Activated CD8-positive, alpha-beta T cell treated with anti-CD3 and anti-CD28 coated beads, Interleukin-2, amount 10 ng/mL, durations not matched to agents 7 days and 5 days (primary cell): ENCODE data around the gene SLC35E1. TPM values are rescaled to one million over a fixed set of nuclear protein-coding genes. Genes with fewer than 3 reads are reported as not detected.
"Not testable (repeated sequence)": the region's sequence is repeated elsewhere in the genome, so short reads cannot be mapped to it uniquely, and the experiment has no call there.

Source experiments
- ATAC-seq: fragments of 150-1000 bp; cut with Tn5 transposase; one replicate; pipeline ENCODE4 v1.10.0; 2021; ENCODE audit warnings: moderate library complexity
- CTCF ChIA-PET: fragments of 350-600 bp; sonication (Branson Sonifier 250); formaldehyde crosslinking; loops from one replicate; lab custom pipeline; 2021; ENCODE audit warnings: antibody characterized with exemption; lab: Charles Lee
- POLR2A ChIA-PET: fragments of 350-600 bp; sonication (Branson Sonifier 250); formaldehyde crosslinking; loops from one replicate; lab custom pipeline; 2021; ENCODE audit warnings: antibody characterized with exemption; lab: Charles Lee
- DNase-seq: peaks from one replicate; pipeline ENCODE4 v3.0.0-alpha.2; 2020
- H3K27ac Mint-ChIP-seq: one replicate; pipeline ENCODE4 v1.8.0; 2021; ENCODE audit warnings: mild to moderate bottlenecking, mixed read lengths
- H3K27me3 Mint-ChIP-seq: one replicate; pipeline ENCODE4 v1.8.0; 2021; ENCODE audit warnings: low read depth, mixed read lengths
- H3K36me3 Mint-ChIP-seq: one replicate; pipeline ENCODE4 v1.8.0; 2021; ENCODE audit warnings: low read depth, mixed read lengths
- H3K4me1 Mint-ChIP-seq: one replicate; pipeline ENCODE4 v1.8.0; 2021; ENCODE audit warnings: low read depth, mixed read lengths
- H3K4me3 Mint-ChIP-seq: one replicate; pipeline ENCODE4 v1.8.0; 2021; ENCODE audit warnings: mild to moderate bottlenecking, mixed read lengths
- H3K9me3 Mint-ChIP-seq: one replicate; pipeline ENCODE4 v1.8.0; 2022; ENCODE audit warnings: mixed read lengths; ENCODE audit not compliant: insufficient read depth
- total RNA-seq, 2 experiments: library from RNA; stranded (reverse); gene quantifications; one replicate each; pipeline ENCODE4 v1.2.3, GENCODE V29; 2021

SLC35E1 gene
- total RNA-seq, 2 experiments from 2014 or later: 55.6 to 61.9 TPM

DNA sequence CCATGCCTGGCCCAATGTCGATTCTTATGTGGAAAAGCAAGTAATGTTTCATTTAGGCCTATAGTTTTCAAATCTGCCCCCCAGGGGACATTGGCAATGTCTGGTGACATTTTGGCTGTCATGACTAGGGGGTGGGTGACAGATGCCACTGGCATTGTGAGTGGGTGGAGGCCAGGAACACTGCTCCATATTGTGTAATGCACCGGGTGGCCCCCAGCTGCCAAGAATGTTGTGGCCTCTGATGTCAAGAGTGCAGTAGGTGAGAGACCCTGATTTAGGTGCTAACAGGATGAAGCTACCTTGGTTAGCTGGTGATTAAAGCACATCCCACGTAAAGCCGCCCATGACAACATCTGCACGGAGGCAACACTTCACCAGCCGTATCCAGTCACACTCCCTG lies 65.3 kb downstream of the SLC35E1 start:
- H3K4me3 Mint-ChIP-seq: no peak overlapping the region
- H3K4me1 Mint-ChIP-seq: no peaks in the 10 kb centered on the region
- POLR2A ChIA-PET: no interaction called here
- DNase-seq: no peak
- no peak overlapping the region for H3K27ac Mint-ChIP-seq
- H3K27me3 Mint-ChIP-seq: no peaks in the 10 kb centered on the region
- H3K9me3 Mint-ChIP-seq: no peaks in the 10 kb centered on the region
- no peak for ATAC-seq
- CTCF ChIA-PET: no interaction called here
- H3K36me3 Mint-ChIP-seq: peaks cover 5% of the 10 kb centered on the region

GRCh38 chr19:16506161-16506560 lies 66.1 kb downstream of the SLC35E1 start:
- H3K36me3 Mint-ChIP-seq, H3K9me3 Mint-ChIP-seq, H3K27ac Mint-ChIP-seq, DNase-seq, ATAC-seq, CTCF ChIA-PET, H3K4me3 Mint-ChIP-seq, POLR2A ChIA-PET, H3K27me3 Mint-ChIP-seq, H3K4me1 Mint-ChIP-seq: not testable (repeated sequence)

- no peaks in the 10 kb centered on the region for H3K9me3 Mint-ChIP-seq
These were observed 67.9 kb downstream of the SLC35E1 start for GRCh38 chr19:16504271-16504670.

More at GRCh38 chr19:16504271-16504670, 67.9 kb downstream of the SLC35E1 start:
- Mint-ChIP-seq H3K4me3 (no peak overlapping the region), H3K4me1 (no peaks in the 10 kb centered on the region), H3K27me3 (no peaks in the 10 kb centered on the region), H3K27ac (no peak overlapping the region), H3K36me3 (peaks cover 5% of the 10 kb centered on the region)
- ChIA-PET CTCF (no interaction called here), POLR2A (no interaction called here)
- DNase-seq (no peak), ATAC-seq (no peak)

Other genes with a start within 250 kb of the SLC35E1 start
- 100 to 1,000 TPM in 1 of 2 experiments, 10 to 100 TPM in 1; 96.0 to 100 TPM for gene KLF2, start 247.6 kb downstream of the SLC35E1 start, total RNA-seq
- 10 to 100 TPM; 34.1 to 35.5 TPM for gene EPS15L1, start 100.4 kb downstream of the SLC35E1 start, total RNA-seq
- gene CALR3, start 76.2 kb downstream of the SLC35E1 start, total RNA-seq: not detected
- gene C19orf44, start 76.0 kb downstream of the SLC35E1 start, total RNA-seq: 1 to 10 TPM; 3.0 to 3.1 TPM
- gene CHERP, start 30.0 kb downstream of the SLC35E1 start, total RNA-seq: 10 to 100 TPM; 60.0 to 60.8 TPM
- gene MED26, start 55.8 kb upstream of the SLC35E1 start, total RNA-seq: 10 to 100 TPM; 17.2 to 17.4 TPM
- gene SMIM7, start 87.7 kb upstream of the SLC35E1 start, total RNA-seq: 10 to 100 TPM; 51.5 to 53.5 TPM
- under 1 TPM; 0.60 to 0.87 TPM for gene TMEM38A, start 88.7 kb upstream of the SLC35E1 start, total RNA-seq
- gene NWD1, start 147.4 kb upstream of the SLC35E1 start, total RNA-seq: not detected